HepG2 (cell line): ENCODE measurements around the gene COQ7. TPM values are rescaled to one million over a fixed set of nuclear protein-coding genes. Genes with fewer than 3 reads are reported as not detected.

ENCODE experiments used
- ARID3A ChIP-seq: IDR thresholded peaks from 2 replicates; pipeline ENCODE4 v1.6.1; 2012; ENCODE audit warnings: low read depth, low read length, improper control_type of control experiment
- HMG20B ChIP-seq: conservative IDR thresholded peaks from 2 replicates; pipeline ENCODE4 v1.6.1; 2016; ENCODE audit warnings: missing genetic modification reagents, missing compliant biosample characterization
- KAT2B ChIP-seq: fragments of 150-350 bp; IDR thresholded peaks from 2 replicates; pipeline ENCODE4 v1.6.1; 2014; ENCODE audit warnings: low read depth, low read length, borderline replicate concordance
- NFATC3 ChIP-seq: sonication (generic); formaldehyde crosslinking; IDR thresholded peaks from 2 replicates; pipeline ENCODE4 v1.5.1; 2020; ENCODE audit warnings: mild to moderate bottlenecking, missing genetic modification reagents
- NRL ChIP-seq: sonication (generic); formaldehyde crosslinking; IDR thresholded peaks from 2 replicates; pipeline ENCODE4 v1.5.0; 2020; ENCODE audit warnings: missing genetic modification reagents, mild to moderate bottlenecking, moderate library complexity, borderline replicate concordance
- PHB2 ChIP-seq: fragments of 450-650 bp; IDR thresholded peaks from 2 replicates; pipeline ENCODE4 v1.6.1; 2018; ENCODE audit not compliant: partially characterized antibody
- SETDB1 ChIP-seq: sonication (generic); formaldehyde crosslinking; IDR thresholded peaks from 2 replicates; pipeline ENCODE4 v1.5.1; 2020; ENCODE audit warnings: missing genetic modification reagents, mild to moderate bottlenecking, borderline replicate concordance
- SMAD1 ChIP-seq: sonication (generic); formaldehyde crosslinking; IDR thresholded peaks from 2 replicates; pipeline ENCODE4 v1.4.0; 2020; ENCODE audit warnings: missing genetic modification reagents, low read depth, mild to moderate bottlenecking, borderline replicate concordance
- TAF15 ChIP-seq: fragments of 200-400 bp; formaldehyde crosslinking; IDR thresholded peaks from one replicate; pipeline ENCODE4 v1.6.1; 2018; ENCODE audit warnings: mild to moderate bottlenecking, low read depth, low read length; ENCODE audit not compliant: poor library complexity, severe bottlenecking
- TFAP4 ChIP-seq: sonication (generic); IDR thresholded peaks from 2 replicates; pipeline ENCODE4 v1.6.1; 2016; ENCODE audit warnings: low read depth, borderline replicate concordance
- THRA ChIP-seq: sonication (generic); formaldehyde crosslinking; IDR thresholded peaks from 2 replicates; pipeline ENCODE4 v1.4.0; 2020; ENCODE audit warnings: missing genetic modification reagents, borderline replicate concordance
- TOE1 ChIP-seq: sonication (generic); formaldehyde crosslinking; IDR thresholded peaks from 2 replicates; pipeline ENCODE4 v1.4.0; 2020; ENCODE audit warnings: mild to moderate bottlenecking, missing genetic modification reagents
- ZFP41 ChIP-seq: sonication (generic); formaldehyde crosslinking; IDR thresholded peaks from 2 replicates; pipeline ENCODE4 v1.4.0; 2020; ENCODE audit warnings: mild to moderate bottlenecking, missing genetic modification reagents, borderline replicate concordance
- ZFP90 ChIP-seq: sonication (generic); formaldehyde crosslinking; IDR thresholded peaks from 2 replicates; pipeline ENCODE4 v1.8.0; 2022; ENCODE audit warnings: missing genetic modification reagents, mild to moderate bottlenecking, inconsistent platforms, borderline replicate concordance
- ZKSCAN8 ChIP-seq: IDR thresholded peaks from 2 replicates; pipeline ENCODE4 v1.6.1; 2016; ENCODE audit warnings: borderline replicate concordance, missing genetic modification reagents, missing compliant biosample characterization
- ZNF264 ChIP-seq: sonication (generic); formaldehyde crosslinking; IDR thresholded peaks from 2 replicates; pipeline ENCODE4 v1.4.0; 2020; ENCODE audit warnings: missing genetic modification reagents
- ZNF30 ChIP-seq: sonication (generic); formaldehyde crosslinking; IDR thresholded peaks from 2 replicates; pipeline ENCODE4 v1.5.0; 2020; ENCODE audit warnings: mild to moderate bottlenecking, missing genetic modification reagents
- ZNF333 ChIP-seq: sonication (generic); formaldehyde crosslinking; IDR thresholded peaks from 2 replicates; pipeline ENCODE4 v1.4.0; 2020; ENCODE audit warnings: mild to moderate bottlenecking, missing genetic modification reagents, borderline replicate concordance
- ZNF33B ChIP-seq: sonication (generic); formaldehyde crosslinking; IDR thresholded peaks from 2 replicates; pipeline ENCODE4 v1.5.1; 2020; ENCODE audit warnings: mild to moderate bottlenecking, missing genetic modification reagents
- ZNF484 ChIP-seq: sonication (generic); formaldehyde crosslinking; IDR thresholded peaks from 2 replicates; pipeline ENCODE4 v1.5.1; 2020; ENCODE audit warnings: mild to moderate bottlenecking, low read depth, missing genetic modification reagents, borderline replicate concordance
- ZNF546 ChIP-seq: sonication (generic); formaldehyde crosslinking; conservative IDR thresholded peaks from 2 replicates; pipeline ENCODE4 v1.8.1; 2023; ENCODE audit warnings: mild to moderate bottlenecking, missing genetic modification reagents
- ZNF598 ChIP-seq: sonication (generic); formaldehyde crosslinking; IDR thresholded peaks from 2 replicates; pipeline ENCODE4 v1.5.1; 2020; ENCODE audit warnings: mild to moderate bottlenecking, missing genetic modification reagents, borderline replicate concordance
- ZNF703 ChIP-seq: sonication (generic); formaldehyde crosslinking; IDR thresholded peaks from 2 replicates; pipeline ENCODE4 v1.5.1; 2020; ENCODE audit warnings: missing genetic modification reagents, mild to moderate bottlenecking, moderate library complexity, borderline replicate concordance
- ZNF768 ChIP-seq: sonication (generic); formaldehyde crosslinking; IDR thresholded peaks from 2 replicates; pipeline ENCODE4 v1.4.0; 2020; ENCODE audit warnings: missing genetic modification reagents
- ZSCAN12 ChIP-seq: sonication (generic); formaldehyde crosslinking; IDR thresholded peaks from 2 replicates; pipeline ENCODE4 v1.9.0; 2021; ENCODE audit warnings: mild to moderate bottlenecking, missing genetic modification reagents
- polyA plus RNA-seq, 8 experiments: library from polyadenylated mRNA; depleted of rRNA in 3 of 8; stranded (reverse) in 7 of 8; unstranded in 1 of 8; fragments of >200 nt; fragmentation: Illumina TruSeq in 4 of 8; extraction: Trizol in 4 of 8; gene quantifications; 2 replicates each; pipeline versions ENCODE4 v1.2.1 to v1.2.3, GENCODE V29; 2011 to 2016; ENCODE audit warnings: low read depth in 4 of 8, missing spikeins in 1 of 8, mixed read lengths in 1 of 8; ENCODE audit not compliant: insufficient read depth in 1 of 8
- total RNA-seq, 5 experiments: library from RNA; depleted of rRNA; stranded (reverse); fragments of >200 nt; fragmentation: Illumina TruSeq; extraction: Trizol; gene quantifications; 2 replicates each; pipeline ENCODE4 v1.2.3, GENCODE V29; 2016; ENCODE audit warnings: low read depth in 1 of 5

Gene COQ7
- total and polyA plus RNA-seq, 2 of the 13 experiments (the other 11 are each of a cell fraction or from before 2014, with no cell fraction given) = 20.1 to 45.7 TPM

GRCh38 chr16:19114359-19115147 is 47.1 kb downstream of the COQ7 start (continued):
- TF ChIP-seq SETDB1 (CRISPR knock-in tag) = no peak
- TF ChIP-seq ZNF30 (CRISPR knock-in tag) = 0 out of 2 replicates have a peak, but pooled peaks have one; percentile 30
- TF ChIP-seq TOE1 = no peak
- TF ChIP-seq ZNF333 (CRISPR knock-in tag) = peak; percentile 67; the same call in 1 of the 2 replicates
- TF ChIP-seq SMAD1 (CRISPR knock-in tag) = no peak; the same call in 1 of the 2 replicates
- TF ChIP-seq ZNF33B (CRISPR knock-in tag) = no peak
- no peak for TF ChIP-seq ZFP90
- TF ChIP-seq ZSCAN12 (CRISPR knock-in tag) = 0 out of 2 replicates have a peak, but pooled peaks have one; percentile 67
- no peak; the same call in 1 of the 2 replicates for TF ChIP-seq HMG20B (CRISPR knock-in tag)
- no peak for TF ChIP-seq ZFP41 (CRISPR knock-in tag)
- no peak for TF ChIP-seq TFAP4
- 0 out of 2 replicates have a peak, but pooled peaks have one; percentile 27 for TF ChIP-seq ZNF703 (CRISPR knock-in tag)
- TF ChIP-seq ZNF264 (CRISPR knock-in tag) = no peak
- TF ChIP-seq THRA = peak; percentile 54; the same call in 1 of the 2 replicates
- no peak for TF ChIP-seq ZNF484 (CRISPR knock-in tag)
- TF ChIP-seq ZKSCAN8 = no peak
- peak; percentile 34 for TF ChIP-seq TAF15
- TF ChIP-seq ZNF768 (CRISPR knock-in tag) = no peak
- TF ChIP-seq ZNF598 (CRISPR knock-in tag) = peak; percentile 70; the same call in 1 of the 2 replicates
- TF ChIP-seq ZNF546 (CRISPR knock-in tag) = peak; percentile 28; the same call in 1 of the 2 replicates
- TF ChIP-seq NRL (CRISPR knock-in tag) = peak; percentile 79
- TF ChIP-seq PHB2 = no peak
- no peak for TF ChIP-seq KAT2B
- TF ChIP-seq ARID3A = no peak
- peak; percentile 52; the same call in 1 of the 2 replicates for TF ChIP-seq NFATC3 (CRISPR knock-in tag)
